ENCODE results near the gene GLG1. TPM values are rescaled to one million over a fixed set of nuclear protein-coding genes. Genes with fewer than 3 reads are reported as not detected.

Gene GLG1
- polyA plus RNA-seq, 1 donor from 2014 or later = 36.6 TPM

GRCh38 chr16:74472010-74472409 lies 134.9 kb downstream of the GLG1 start:
- no peaks in the 10 kb centered on the region for H4K20me1 ChIP-seq (ENCODE audit: insufficient read depth)
- peaks cover 13% of the 10 kb centered on the region for H3K36me3 ChIP-seq (ENCODE audit: insufficient read depth, low read length)
- no peaks in the 10 kb centered on the region for H3K27me3 ChIP-seq (ENCODE audit: insufficient read depth, low read depth, low read length)
- H3K4me3 ChIP-seq (ENCODE audit: low read length) = no peak overlapping the region
- H3K9me3 ChIP-seq (ENCODE audit: low read length) = no peaks in the 10 kb centered on the region
- no peaks in the 10 kb centered on the region for H3K9me2 ChIP-seq (ENCODE audit: insufficient read depth, low read length)
- H3K4me2 ChIP-seq (ENCODE audit: low read length) = no peak overlapping the region
- no peaks in the 10 kb centered on the region for H3F3A ChIP-seq (ENCODE audit: insufficient read depth, low read length, poor library complexity, severe bottlenecking)
- no peaks in the 10 kb centered on the region for H3K79me2 ChIP-seq (replicated peaks; ENCODE audit: insufficient read depth, low read length)
- TF ChIP-seq EP300 (conservative IDR thresholded peaks at IDR 0.05; ENCODE audit: poor library complexity, severe bottlenecking) (no peak), CTCF (IDR thresholded peaks at IDR 0.05; ENCODE audit: poor library complexity, severe bottlenecking) (no peak), SMC3 (conservative IDR thresholded peaks at IDR 0.05; ENCODE audit: poor library complexity) (no peak), MXI1 (conservative IDR thresholded peaks at IDR 0.05; ENCODE audit: poor library complexity, severe bottlenecking) (no peak), RAD21 (conservative IDR thresholded peaks at IDR 0.05) (no peak), POLR2AphosphoS5 (IDR thresholded peaks at IDR 0.05) (no peak), EZH2 (IDR thresholded peaks at IDR 0.05; ENCODE audit: borderline replicate concordance, insufficient read depth, low read length, poor library complexity, severe bottlenecking) (no peak), TAF1 (IDR thresholded peaks at IDR 0.05; ENCODE audit: low read depth) (no peak), REST (IDR thresholded peaks at IDR 0.05; ENCODE audit: borderline replicate concordance) (no peak)
- no peak overlapping the region for H3K27ac ChIP-seq (ENCODE audit: low read length)
- H3K9ac ChIP-seq (ENCODE audit: low read length) = no peak overlapping the region
- no peak overlapping the region for H2AFZ ChIP-seq (ENCODE audit: low read depth, low read length)

- H3K4me2 ChIP-seq (ENCODE audit: low read length) = no peak overlapping the region
Observed at GRCh38 chr16:74469946-74470478, 136.9 kb downstream of the GLG1 start.

More at GRCh38 chr16:74469946-74470478, 136.9 kb downstream of the GLG1 start:
- Histone ChIP-seq H3K27me3 (ENCODE audit: insufficient read depth, low read depth, low read length) (no peaks in the 10 kb centered on the region), H3K9me2 (ENCODE audit: insufficient read depth, low read length) (no peaks in the 10 kb centered on the region), H3K27ac (ENCODE audit: low read length) (no peak overlapping the region), H3K79me2 (replicated peaks; ENCODE audit: insufficient read depth, low read length) (no peaks in the 10 kb centered on the region), H3K36me3 (ENCODE audit: insufficient read depth, low read length) (peaks cover 13% of the 10 kb centered on the region), H3K9ac (ENCODE audit: low read length) (no peak overlapping the region), H4K20me1 (ENCODE audit: insufficient read depth) (no peaks in the 10 kb centered on the region), H2AFZ (ENCODE audit: low read depth, low read length) (no peak overlapping the region), H3K4me3 (ENCODE audit: low read length) (no peak overlapping the region), H3K9me3 (ENCODE audit: low read length) (no peaks in the 10 kb centered on the region), H3F3A (ENCODE audit: insufficient read depth, low read length, poor library complexity, severe bottlenecking) (no peaks in the 10 kb centered on the region)
- TF ChIP-seq TAF1 (IDR thresholded peaks at IDR 0.05; ENCODE audit: low read depth) (no peak), RAD21 (conservative IDR thresholded peaks at IDR 0.05) (no peak), REST (IDR thresholded peaks at IDR 0.05; ENCODE audit: borderline replicate concordance) (no peak), EZH2 (IDR thresholded peaks at IDR 0.05; ENCODE audit: borderline replicate concordance, insufficient read depth, low read length, poor library complexity, severe bottlenecking) (no peak), EP300 (conservative IDR thresholded peaks at IDR 0.05; ENCODE audit: poor library complexity, severe bottlenecking) (no peak), CTCF (IDR thresholded peaks at IDR 0.05; ENCODE audit: poor library complexity, severe bottlenecking) (no peak), MXI1 (conservative IDR thresholded peaks at IDR 0.05; ENCODE audit: poor library complexity, severe bottlenecking) (no peak), POLR2AphosphoS5 (IDR thresholded peaks at IDR 0.05) (no peak), SMC3 (conservative IDR thresholded peaks at IDR 0.05; ENCODE audit: poor library complexity) (no peak)

Measured in neural cell (in vitro differentiated cells).